H1 (cell line): ENCODE data around the gene NEBL. TPM values are rescaled to one million over a fixed set of nuclear protein-coding genes. Genes with fewer than 3 reads are reported as not detected.

Source experiments
- CTCF ChIA-PET: fragments of 300-600 bp; sonication (Branson Sonifier 250); formaldehyde crosslinking; loops from one replicate; lab custom pipeline; 2021; ENCODE audit not compliant: partially characterized antibody; lab: Charles Lee
- POLR2A ChIA-PET: fragments of 300-600 bp; sonication (Branson Sonifier 250); formaldehyde crosslinking; loops from one replicate; lab custom pipeline; 2021; ENCODE audit warnings: inconsistent platforms; ENCODE audit not compliant: partially characterized antibody; lab: Charles Lee
- DNase-seq, 2 experiments: peaks; one replicate each; pipeline versions ENCODE4 v3.0.0 to v3.0.0-alpha.2; 2010 to 2022; ENCODE audit warnings: low spot score in 2 of 2, low read depth in 1 of 2, mixed read lengths in 1 of 2
- FAIRE-seq: peaks from 2 replicates; lab custom pipeline; 2011; peaks lifted over from hg19 to GRCh38; lab: Jason Lieb, UNC
- H2AFZ ChIP-seq: 2 replicates; pipeline ENCODE4 v1.8.1; 2012; ENCODE audit warnings: low read length, inconsistent platforms
- H2AK5ac ChIP-seq: 2 replicates; pipeline ENCODE4 v1.6.1; 2013; ENCODE audit warnings: low read depth, low read length
- H2BK120ac ChIP-seq: replicated peaks from 2 replicates; pipeline ENCODE3; 2013; ENCODE audit warnings: low read depth, low read length, inconsistent platforms
- H2BK12ac ChIP-seq: 2 replicates; pipeline ENCODE4 v1.6.1; 2013; ENCODE audit warnings: low read depth, low read length
- H2BK15ac ChIP-seq: 2 replicates; pipeline ENCODE4 v1.6.1; 2013; ENCODE audit warnings: low read length
- H2BK20ac ChIP-seq: 2 replicates; pipeline ENCODE4 v1.6.1; 2013; ENCODE audit warnings: low read length
- H2BK5ac ChIP-seq: 2 replicates; pipeline ENCODE4 v1.6.1; 2013; ENCODE audit warnings: low read depth, low read length
- H3K14ac ChIP-seq: 2 replicates; pipeline ENCODE4 v1.6.1; 2013; ENCODE audit warnings: inconsistent platforms; ENCODE audit not compliant: insufficient read length
- H3K18ac ChIP-seq: 2 replicates; pipeline ENCODE4 v1.6.1; 2013; ENCODE audit warnings: low read length; ENCODE audit errors: extremely low read depth
- H3K23ac ChIP-seq: 2 replicates; pipeline ENCODE4 v1.6.1; 2013; ENCODE audit warnings: inconsistent platforms; ENCODE audit not compliant: insufficient read length
- H3K23me2 ChIP-seq: 2 replicates; pipeline ENCODE4 v1.6.1; 2013; ENCODE audit warnings: low read depth, low read length
- H3K27ac ChIP-seq: 2 replicates; pipeline ENCODE4 v1.6.1; 2011; ENCODE audit warnings: low read depth, low read length, inconsistent platforms
- H3K27me3 ChIP-seq, 4 experiments: replicated peaks in 1 of 4; 1 replicate in 1 of 4; 2 replicates in 3 of 4; pipeline versions ENCODE4 v1.6.1 to v1.8.1; 2011 to 2013; ENCODE audit warnings: low read length in 3 of 4, mild to moderate bottlenecking in 3 of 4, inconsistent platforms in 2 of 4, mixed read lengths in 2 of 4, moderate library complexity in 1 of 4; ENCODE audit not compliant: control insufficient read depth in 3 of 4, insufficient read depth in 3 of 4; ENCODE audit errors: extremely low read depth in 1 of 4
- H3K36me3 ChIP-seq, 4 experiments: 2 replicates each; pipeline versions ENCODE4 v1.6.1 to v1.8.1; 2011 to 2013; ENCODE audit warnings: mild to moderate bottlenecking in 4 of 4, low read length in 3 of 4, moderate library complexity in 2 of 4, control low read depth in 1 of 4, inconsistent platforms in 1 of 4; ENCODE audit not compliant: insufficient read depth in 4 of 4, control insufficient read depth in 2 of 4
- H3K4ac ChIP-seq: replicated peaks from 2 replicates; pipeline ENCODE3; 2013; ENCODE audit warnings: low read length, low read depth, mixed read lengths, inconsistent platforms; ENCODE audit not compliant: insufficient read length
- H3K4me1 ChIP-seq, 4 experiments: replicated peaks in 1 of 4; 1 replicate in 1 of 4; 2 replicates in 3 of 4; pipeline versions ENCODE4 v1.6.1 to v1.8.1; 2011 to 2013; ENCODE audit warnings: low read length in 3 of 4, inconsistent platforms in 2 of 4, mixed read lengths in 1 of 4; ENCODE audit not compliant: insufficient read depth in 4 of 4, control insufficient read depth in 3 of 4
- H3K4me2 ChIP-seq, 2 experiments: 2 replicates each; pipeline versions ENCODE4 v1.6.1 to v1.8.1; 2011 to 2013; ENCODE audit warnings: low read depth in 2 of 2, low read length in 2 of 2, control low read depth in 1 of 2, inconsistent platforms in 1 of 2, mild to moderate bottlenecking in 1 of 2; ENCODE audit not compliant: insufficient read depth in 1 of 2
- H3K4me3 ChIP-seq, 4 experiments: fragments of 200-600, 300-600 bp in 1 of 4; sonication (generic), shearing (Covaris generic), sonication (Bioruptor Twin) in 1 of 4; 2 replicates each; pipeline versions ENCODE4 v1.5.1 to v1.8.1; 2011 to 2016; ENCODE audit warnings: low read length in 4 of 4, low read depth in 3 of 4, control low read depth in 2 of 4, inconsistent platforms in 2 of 4, mild to moderate bottlenecking in 2 of 4, mixed read lengths in 1 of 4, moderate library complexity in 1 of 4; ENCODE audit not compliant: insufficient read depth in 2 of 4; ENCODE audit errors: extremely low read depth in 1 of 4
- H3K56ac ChIP-seq: replicated peaks from 2 replicates; pipeline ENCODE3; 2013; ENCODE audit warnings: low read depth, mild to moderate bottlenecking, mixed read lengths, low read length, inconsistent platforms; ENCODE audit not compliant: insufficient read length
- H3K79me1 ChIP-seq: 2 replicates; pipeline ENCODE4 v1.6.1; 2013; ENCODE audit warnings: low read depth, low read length, control low read depth
- H3K79me2 ChIP-seq, 2 experiments: 2 replicates each; pipeline versions ENCODE4 v1.6.1 to v1.8.1; 2012 to 2013; ENCODE audit warnings: low read length in 2 of 2, mild to moderate bottlenecking in 2 of 2, inconsistent platforms in 1 of 2; ENCODE audit not compliant: insufficient read depth in 2 of 2, control insufficient read depth in 1 of 2
- H3K9ac ChIP-seq, 4 experiments: replicated peaks in 1 of 4; 1 replicate in 1 of 4; 2 replicates in 3 of 4; pipeline versions ENCODE4 v1.6.1 to v1.8.1; 2011 to 2013; ENCODE audit warnings: low read depth in 3 of 4, low read length in 3 of 4, control low read depth in 2 of 4, mild to moderate bottlenecking in 2 of 4, moderate library complexity in 2 of 4, inconsistent platforms in 1 of 4; ENCODE audit errors: extremely low read depth in 1 of 4
- H3K9me3 ChIP-seq, 2 experiments: 2 replicates each; pipeline versions ENCODE4 v1.6.1 to v1.8.1; 2012 to 2013; ENCODE audit warnings: mild to moderate bottlenecking in 2 of 2, moderate library complexity in 2 of 2, control low read depth in 1 of 2, inconsistent platforms in 1 of 2, low read depth in 1 of 2, low read length in 1 of 2, mixed read lengths in 1 of 2; ENCODE audit not compliant: insufficient read depth in 2 of 2
- H4K20me1 ChIP-seq, 2 experiments: replicated peaks in 1 of 2; 2 replicates each; pipeline versions ENCODE3 to v1.8.1; 2011 to 2013; ENCODE audit warnings: inconsistent platforms in 2 of 2, low read length in 2 of 2, mild to moderate bottlenecking in 1 of 2; ENCODE audit not compliant: insufficient read depth in 2 of 2, control insufficient read depth in 1 of 2
- H4K5ac ChIP-seq: 2 replicates; pipeline ENCODE4 v1.6.1; 2013; ENCODE audit warnings: low read length, low read depth, mixed read lengths, inconsistent platforms; ENCODE audit not compliant: insufficient read length
- H4K8ac ChIP-seq: 2 replicates; pipeline ENCODE4 v1.8.0; 2013; ENCODE audit warnings: mild to moderate bottlenecking, moderate library complexity, low read length, inconsistent platforms; ENCODE audit not compliant: insufficient read depth; ENCODE audit errors: extremely low read depth
- H4K91ac ChIP-seq: replicated peaks from 2 replicates; pipeline ENCODE3; 2013; ENCODE audit warnings: low read length, mixed read lengths, inconsistent platforms; ENCODE audit not compliant: insufficient read length
- BCL11A ChIP-seq, 2 experiments: IDR thresholded peaks; one replicate each; pipeline ENCODE4 v1.6.1; 2011; ENCODE audit warnings: low read depth in 2 of 2, low read length in 2 of 2, mild to moderate bottlenecking in 2 of 2
- CHD2 ChIP-seq: IDR thresholded peaks from 2 replicates; pipeline ENCODE4 v1.6.1; 2012; ENCODE audit warnings: low read length, improper control_type of control experiment
- EGR1 ChIP-seq: IDR thresholded peaks from 2 replicates; pipeline ENCODE4 v1.6.1; 2011; ENCODE audit warnings: low read depth, low read length, borderline replicate concordance
- GABPA ChIP-seq: IDR thresholded peaks from 2 replicates; pipeline ENCODE4 v1.6.1; 2011; ENCODE audit warnings: mild to moderate bottlenecking, low read length, moderate library complexity, borderline replicate concordance; ENCODE audit not compliant: insufficient read depth
- JUN ChIP-seq: IDR thresholded peaks from 2 replicates; pipeline ENCODE4 v1.6.1; 2011; ENCODE audit warnings: low read depth, mild to moderate bottlenecking, improper control_type of control experiment, low read length
- KDM5A ChIP-seq: fragments of 200-600 bp; IDR thresholded peaks from 2 replicates; pipeline ENCODE4 v1.7.1; 2012; ENCODE audit warnings: mild to moderate bottlenecking, low read length, inconsistent platforms, mixed read lengths
- POLR2A ChIP-seq, 2 experiments: IDR thresholded peaks; 1 replicate in 1 of 2; 2 replicates in 1 of 2; pipeline ENCODE4 v1.6.1; 2011; ENCODE audit warnings: low read depth in 2 of 2, low read length in 2 of 2, mild to moderate bottlenecking in 2 of 2; ENCODE audit errors: control extremely low read depth in 1 of 2
- POLR2AphosphoS5 ChIP-seq: IDR thresholded peaks from 2 replicates; pipeline ENCODE4 v1.6.1; 2011; ENCODE audit warnings: low read depth, low read length
- RFX5 ChIP-seq: IDR thresholded peaks from 2 replicates; pipeline ENCODE4 v1.6.1; 2011; ENCODE audit warnings: low read depth, low read length, improper control_type of control experiment, borderline replicate concordance
- SP2 ChIP-seq: IDR thresholded peaks from 2 replicates; pipeline ENCODE4 v1.6.1; 2012; ENCODE audit warnings: mild to moderate bottlenecking, low read length, inconsistent platforms
- YY1 ChIP-seq: IDR thresholded peaks from 2 replicates; pipeline ENCODE4 v1.6.1; 2011; ENCODE audit warnings: low read depth, mild to moderate bottlenecking, low read length
- WGBS, 2 experiments: shearing (Covaris generic) in 1 of 2; methylation state at CpG; one replicate each; pipeline versions ENCODE4 v1.1.6 to v1.1.7; 2013 to 2015; ENCODE audit warnings: low lambda C conversion rate in 2 of 2, mixed read lengths in 2 of 2, inconsistent platforms in 1 of 2, low coverage in 1 of 2, missing lambda C conversion rate in 1 of 2; ENCODE audit not compliant: insufficient replicate concordance in 2 of 2, insufficient coverage in 1 of 2, insufficient read length in 1 of 2; ENCODE audit errors: extremely low coverage in 1 of 2, missing lambda C conversion rate in 1 of 2; 5-methylcytosine and 5-hydroxymethylcytosine counted together
- polyA plus RNA-seq, 7 experiments: library from polyadenylated mRNA; depleted of rRNA in 3 of 7; stranded (reverse) in 5 of 7; unstranded in 2 of 7; fragments of >200 nt in 5 of 7; fragments of 200-250 nt in 2 of 7; gene quantifications; 1 replicate in 5 of 7; 2 replicates in 1 of 7; 4 replicates in 1 of 7; pipeline versions ENCODE4 v1.2.1 to v1.2.3, GENCODE V29; 2011 to 2013; ENCODE audit warnings: missing spikeins in 2 of 7, mixed read lengths in 2 of 7
- total RNA-seq: library from RNA; stranded (reverse); fragmentation: NEBNext Ultra II Directional; extraction: Animal tissue kit (Norgen Biotek cat#: 25700); gene quantifications from 2 replicates; pipeline ENCODE4 v1.2.1, GENCODE V29; 2021
- TF ChIP-seq, protein P1 (sequence below): IDR thresholded peaks from 2 replicates; pipeline ENCODE4 v1.6.1; 2012; ENCODE audit warnings: inconsistent platforms
- TF ChIP-seq, protein P2 (sequence below): IDR thresholded peaks from 2 replicates; pipeline ENCODE4 v1.6.1; 2011; ENCODE audit warnings: low read length, improper control_type of control experiment

Gene NEBL
- total and polyA plus RNA-seq, 2 of the 8 experiments (the other 6 are each of a cell fraction or from before 2014, with no cell fraction given) = 7.5 to 10.5 TPM

DNA sequence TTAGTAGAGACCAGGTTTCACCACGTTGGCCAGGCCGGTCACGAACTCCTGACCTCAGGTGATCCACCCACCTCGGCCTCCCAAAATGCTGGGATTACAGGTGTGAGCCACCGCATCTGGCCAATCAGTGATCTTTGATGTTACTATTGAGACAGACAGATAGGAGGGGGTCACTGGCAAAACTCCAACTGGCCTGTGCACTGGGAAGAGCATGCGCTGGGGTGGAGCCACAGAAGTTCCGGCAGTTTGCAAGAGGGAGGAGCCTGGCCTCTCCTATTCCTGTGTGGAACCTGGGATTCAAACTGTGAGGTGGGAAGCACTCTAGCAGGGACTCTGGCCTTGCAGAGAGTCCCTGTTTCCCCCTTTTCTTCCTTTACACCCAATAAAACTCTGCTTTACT is 60.7 kb downstream of the NEBL start:
- no peak overlapping the region for H3K4me3 ChIP-seq
- H3K23me2 ChIP-seq = no peaks in the 10 kb centered on the region
- no peak overlapping the region for H3K56ac ChIP-seq
- no peak overlapping the region for H4K5ac ChIP-seq
- DNase-seq = no peak
- H2BK120ac ChIP-seq = no peak overlapping the region
- no peak overlapping the region for H2BK5ac ChIP-seq
- H3K79me1 ChIP-seq = no peaks in the 10 kb centered on the region
- H3K23ac ChIP-seq = no peak overlapping the region
- H3K9ac ChIP-seq = no peak overlapping the region
- FAIRE-seq = no peak
- peaks cover 0 to 10% (median 3%) of the 10 kb centered on the region in 4 experiments; a peak in 3 of 8 replicates for H3K36me3 ChIP-seq
- H3K27me3 ChIP-seq = peaks cover 0 to 1% (median 0%) of the 10 kb centered on the region in 4 experiments; a peak in 1 of 7 replicates
- no peaks in the 10 kb centered on the region for H4K20me1 ChIP-seq
- H3K79me2 ChIP-seq = no peaks in the 10 kb centered on the region
- H3K27ac ChIP-seq = no peak overlapping the region
- no peaks in the 10 kb centered on the region for H3K4me1 ChIP-seq
- no peak overlapping the region for H3K18ac ChIP-seq
- no peak overlapping the region for H3K14ac ChIP-seq
- H3K9me3 ChIP-seq = no peaks in the 10 kb centered on the region
- 100% methylated on average over 7 of the region's 7 CpGs; no CpG with 5 or more reads in 1 of the 2 experiments for WGBS, 2 experiments
- H2AFZ ChIP-seq = no peak overlapping the region
- no peak overlapping the region for H3K4me2 ChIP-seq
- POLR2A ChIA-PET = no interaction called here
- H2BK15ac ChIP-seq = no peak overlapping the region
- no peak overlapping the region for H2BK12ac ChIP-seq
- CTCF ChIA-PET = no interaction called here
- H2BK20ac ChIP-seq = no peak overlapping the region
- H4K8ac ChIP-seq = no peak overlapping the region
- no peak overlapping the region for H3K4ac ChIP-seq
- no peak overlapping the region for H4K91ac ChIP-seq
- no peak overlapping the region for H2AK5ac ChIP-seq
- TF ChIP-seq EGR1 = no peak
- TF ChIP-seq POLR2AphosphoS5 = no peak
- TF ChIP-seq, protein P1, sequence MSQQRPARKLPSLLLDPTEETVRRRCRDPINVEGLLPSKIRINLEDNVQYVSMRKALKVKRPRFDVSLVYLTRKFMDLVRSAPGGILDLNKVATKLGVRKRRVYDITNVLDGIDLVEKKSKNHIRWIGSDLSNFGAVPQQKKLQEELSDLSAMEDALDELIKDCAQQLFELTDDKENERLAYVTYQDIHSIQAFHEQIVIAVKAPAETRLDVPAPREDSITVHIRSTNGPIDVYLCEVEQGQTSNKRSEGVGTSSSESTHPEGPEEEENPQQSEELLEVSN = no peak
- TF ChIP-seq CHD2 = no peak
- TF ChIP-seq JUN = no peak
- TF ChIP-seq KDM5A = no peak
- no peak for TF ChIP-seq GABPA
- TF ChIP-seq YY1 = no peak
- no peak for TF ChIP-seq RFX5
- no peak for TF ChIP-seq BCL11A (IDR thresholded peaks at IDR 0.05; ENCODE audit: low read depth in 2 of 2, low read length in 2 of 2)
- no peak for TF ChIP-seq POLR2A (IDR thresholded peaks at IDR 0.05; ENCODE audit: control extremely low read depth in 1 of 2, low read depth in 2 of 2, low read length in 2 of 2)
- TF ChIP-seq SP2 = no peak
- TF ChIP-seq, protein P2, sequence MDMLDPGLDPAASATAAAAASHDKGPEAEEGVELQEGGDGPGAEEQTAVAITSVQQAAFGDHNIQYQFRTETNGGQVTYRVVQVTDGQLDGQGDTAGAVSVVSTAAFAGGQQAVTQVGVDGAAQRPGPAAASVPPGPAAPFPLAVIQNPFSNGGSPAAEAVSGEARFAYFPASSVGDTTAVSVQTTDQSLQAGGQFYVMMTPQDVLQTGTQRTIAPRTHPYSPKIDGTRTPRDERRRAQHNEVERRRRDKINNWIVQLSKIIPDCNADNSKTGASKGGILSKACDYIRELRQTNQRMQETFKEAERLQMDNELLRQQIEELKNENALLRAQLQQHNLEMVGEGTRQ = no peak
